Measurements from ENCODE around the gene NUP214.

DNA sequence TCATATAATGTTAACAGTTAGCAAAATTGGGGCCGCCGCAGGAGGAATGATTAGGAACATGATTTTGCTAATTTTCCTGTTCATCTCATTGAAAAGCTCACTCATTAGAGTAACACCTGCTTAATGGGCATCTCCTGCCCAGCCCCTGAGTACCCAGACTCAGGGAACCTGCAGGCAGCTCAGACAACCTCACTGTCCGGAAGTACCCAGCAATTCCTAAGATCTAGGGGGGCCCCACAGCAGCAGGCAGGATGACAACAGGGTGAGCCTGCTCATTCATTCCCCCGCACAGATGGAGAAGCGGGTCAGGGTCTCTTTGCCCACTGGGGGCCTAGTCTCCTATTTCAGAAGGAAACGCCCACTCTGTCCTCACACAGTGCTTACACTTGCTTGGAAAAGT lies 138.3 kb downstream of the NUP214 start:
- TF ChIP-seq CTCF (IDR thresholded peaks at IDR 0.05) (no peak), POLR2A (IDR thresholded peaks at IDR 0.05) (no peak), POLR2AphosphoS5 (IDR thresholded peaks at IDR 0.05; ENCODE audit: insufficient read depth in 1 of 2, low read depth in 1 of 2) (no peak)

Data from vagina (tissue), 2 donors.